Psoas muscle (tissue), 8 donors: ENCODE data around the gene LCOR. TPM values are rescaled to one million over a fixed set of nuclear protein-coding genes. Genes with fewer than 3 reads are reported as not detected.

Source experiments
- ATAC-seq, 4 donors: fragments of 200-7000 bp; cut with Tn5 transposase; one replicate each; pipeline ENCODE4 v1.9.1; 2020; ENCODE audit warnings: moderate library complexity in 3 of 4, mild to moderate bottlenecking in 2 of 4
- DNase-seq, 2 donors: peaks; one replicate each; pipeline ENCODE4 v3.0.0-alpha.2; 2020
- H3K27ac ChIP-seq: fragments of 200-600 bp; one replicate; pipeline ENCODE4 v1.8.0; 2022
- H3K27me3 ChIP-seq, 3 donors: fragments of 200-600 bp in 1 of 3; one replicate each; pipeline versions ENCODE4 v1.6.1 to v1.8.0; 2013 to 2022; ENCODE audit warnings: low read length in 2 of 3, mild to moderate bottlenecking in 2 of 3, moderate library complexity in 1 of 3; ENCODE audit not compliant: insufficient read depth in 3 of 3
- H3K36me3 ChIP-seq, 2 donors: fragments of 200-600 bp in 1 of 2; one replicate each; pipeline versions ENCODE4 v1.6.1 to v1.8.0; 2013 to 2022; ENCODE audit warnings: low read depth in 1 of 2, mild to moderate bottlenecking in 1 of 2, moderate library complexity in 1 of 2; ENCODE audit not compliant: insufficient read depth in 1 of 2
- H3K4me1 ChIP-seq: fragments of 200-600 bp; one replicate; pipeline ENCODE4 v1.8.0; 2022
- H3K4me3 ChIP-seq: fragments of 200-600 bp; one replicate; pipeline ENCODE4 v1.8.0; 2022; ENCODE audit warnings: mild to moderate bottlenecking
- H3K9me3 ChIP-seq: fragments of 200-600 bp; one replicate; pipeline ENCODE4 v1.8.0; 2022
- CTCF ChIP-seq: fragments of 200-600 bp; IDR thresholded peaks from one replicate; pipeline ENCODE4 v1.8.0; 2022; ENCODE audit warnings: antibody characterized with exemption
- WGBS, 3 donors: extraction: QIAGEN DNeasy Blood & Tissue Kit; methylation state at CpG; one replicate each; pipeline versions ENCODE4 v1.1.6 to v1.1.7; 2013; 5-methylcytosine and 5-hydroxymethylcytosine counted together
- intact Hi-C, 2 donors: fragments of 100-400 bp; cut with DNase I; formaldehyde crosslinking; loops; one replicate each; pipeline versions ENCODE4 v1.11.0 to v1.14.2; 2022
- polyA plus RNA-seq, 3 donors: library from polyadenylated mRNA; stranded (reverse); fragments of 200-250 nt; gene quantifications; one replicate each; pipeline ENCODE4 v1.2.3, GENCODE V29; 2013
- total RNA-seq, 4 donors: library from RNA; stranded (reverse); fragmentation: NEBNext Ultra II Directional in 2 of 4; extraction: Animal tissue kit (Norgen Biotek cat#: 25700) in 2 of 4; gene quantifications; one replicate each; pipeline versions ENCODE4 v1.2.1 to v1.2.4, GENCODE V29; 2021 to 2023
- donor health status: healthy with polysubstance abuse.
- donor health status: DM: no; HTN: no; CAD: no; lungs with moderate emphysema.
- donor health status: Bipolar disorder and iron deficiency.
- donor health status: healthy.
- donor health status: DM: yes; HTN: yes; CAD: no.
- donor health status: DM: no; HTN: no; CAD: no.
- donor health status: DM: no; HTN: no; CAD: no.
- donor health status: DM: yes; HTN: yes; CAD: no.

The LCOR gene
- total and polyA plus RNA-seq, 7 donors, result 1.7 to 30.4 (median 13.6) TPM

GRCh38 chr10:96996275-96996965 lies 164.3 kb downstream of the LCOR start:
- no peak for TF ChIP-seq CTCF
- intact Hi-C loops, result no loop called here
- no peak overlapping the region for H3K27ac ChIP-seq
- ATAC-seq (peak in 1 of 4 donors; percentile 14), DNase-seq (no peak)
- H3K4me3 ChIP-seq, result no peak overlapping the region
- 79 to 89% (median 85%) methylated on average over 6 of the region's 6 CpGs for WGBS, 3 donors
- no peaks in the 10 kb centered on the region for H3K27me3 ChIP-seq
- H3K36me3 ChIP-seq, result no peaks in the 10 kb centered on the region
- peaks cover 16% of the 10 kb centered on the region for H3K4me1 ChIP-seq
- H3K9me3 ChIP-seq, result no peaks in the 10 kb centered on the region

GRCh38 chr10:96998329-96998888 lies 166.3 kb downstream of the LCOR start:
- DNase-seq, result no peak
- intact Hi-C loops, result no loop called here
- TF ChIP-seq CTCF, result no peak
- no peak for ATAC-seq
- Histone ChIP-seq H3K36me3 (no peaks in the 10 kb centered on the region), H3K9me3 (no peaks in the 10 kb centered on the region), H3K27ac (no peak overlapping the region), H3K4me1 (peaks cover 11% of the 10 kb centered on the region), H3K27me3 (no peaks in the 10 kb centered on the region), H3K4me3 (no peak overlapping the region)
- 78 to 83% (median 78%) methylated on average over 14 of the region's 14 CpGs for WGBS, 3 donors

- no peak for DNase-seq
- Histone ChIP-seq H3K4me3 (no peak overlapping the region), H3K27me3 (no peaks in the 10 kb centered on the region), H3K27ac (no peak overlapping the region), H3K9me3 (no peaks in the 10 kb centered on the region), H3K36me3 (no peaks in the 10 kb centered on the region), H3K4me1 (peaks cover 6% of the 10 kb centered on the region)
- intact Hi-C loops, result no loop called here
- WGBS, 3 donors, result 92 to 96% (median 95%) methylated on average over 4 of the region's 4 CpGs
- ATAC-seq, result no peak
- no peak for TF ChIP-seq CTCF
Observed at GRCh38 chr10:96999337-96999736, 167.2 kb downstream of the LCOR start.

GRCh38 chr10:96999987-97000386 lies 167.9 kb downstream of the LCOR start:
- no peaks in the 10 kb centered on the region for H3K9me3 ChIP-seq
- TF ChIP-seq CTCF, result no peak
- no peaks in the 10 kb centered on the region for H3K27me3 ChIP-seq
- H3K27ac ChIP-seq, result no peak overlapping the region
- DNase-seq (no peak), ATAC-seq (no peak)
- intact Hi-C loops, result no loop called here
- no peak overlapping the region for H3K4me3 ChIP-seq
- peaks cover 6% of the 10 kb centered on the region for H3K4me1 ChIP-seq
- no peaks in the 10 kb centered on the region for H3K36me3 ChIP-seq
- WGBS, 3 donors, result 88 to 96% (median 95%) methylated on average over 4 of the region's 4 CpGs
